Mammary epithelial cell (primary cell): Measurements from ENCODE around the gene CLCF1.

Experiments
- EZH2 ChIP-seq: IDR thresholded peaks from 2 replicates; pipeline ENCODE4 v1.6.1; 2012; ENCODE audit warnings: low read length, inconsistent platforms, borderline replicate concordance
- TF ChIP-seq, protein P1 (sequence below), 2 donors: IDR thresholded peaks in 1 of 2; conservative IDR thresholded peaks in 1 of 2; 2 replicates each; pipeline ENCODE4 v1.5.1; 2011 to 2012; ENCODE audit warnings: inconsistent platforms in 2 of 2, low read length in 2 of 2, mild to moderate bottlenecking in 2 of 2, control low read depth in 1 of 2, low read depth in 1 of 2; ENCODE audit not compliant: insufficient read depth in 1 of 2; ENCODE audit errors: extremely low read depth in 1 of 2

DNA sequence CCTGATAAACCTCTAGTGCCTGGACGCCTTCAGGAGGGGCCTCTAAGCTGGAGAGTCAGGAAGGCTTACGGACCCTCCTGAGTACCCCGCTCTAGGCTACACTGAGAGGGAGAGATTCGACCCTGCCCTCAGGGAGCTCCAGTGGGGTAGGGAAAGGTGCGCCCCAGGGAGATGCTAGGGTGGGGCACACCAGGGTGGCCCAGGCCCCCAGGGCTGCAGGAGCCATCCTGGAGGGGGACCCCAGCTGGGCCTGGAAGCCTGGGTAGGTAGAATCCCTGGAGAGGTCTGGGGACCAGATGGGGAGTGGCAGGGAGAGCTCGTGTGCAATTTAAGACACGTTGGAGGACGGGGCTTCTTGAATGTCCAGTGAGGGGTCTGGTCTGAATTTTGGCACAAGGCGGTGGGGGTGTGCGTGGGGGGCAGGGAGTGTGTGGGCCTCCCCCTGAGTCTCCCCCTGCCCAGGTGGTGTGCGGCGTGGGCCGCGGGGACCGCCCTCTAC is 46.8 kb upstream of the CLCF1 start:
- TF ChIP-seq, protein P1, sequence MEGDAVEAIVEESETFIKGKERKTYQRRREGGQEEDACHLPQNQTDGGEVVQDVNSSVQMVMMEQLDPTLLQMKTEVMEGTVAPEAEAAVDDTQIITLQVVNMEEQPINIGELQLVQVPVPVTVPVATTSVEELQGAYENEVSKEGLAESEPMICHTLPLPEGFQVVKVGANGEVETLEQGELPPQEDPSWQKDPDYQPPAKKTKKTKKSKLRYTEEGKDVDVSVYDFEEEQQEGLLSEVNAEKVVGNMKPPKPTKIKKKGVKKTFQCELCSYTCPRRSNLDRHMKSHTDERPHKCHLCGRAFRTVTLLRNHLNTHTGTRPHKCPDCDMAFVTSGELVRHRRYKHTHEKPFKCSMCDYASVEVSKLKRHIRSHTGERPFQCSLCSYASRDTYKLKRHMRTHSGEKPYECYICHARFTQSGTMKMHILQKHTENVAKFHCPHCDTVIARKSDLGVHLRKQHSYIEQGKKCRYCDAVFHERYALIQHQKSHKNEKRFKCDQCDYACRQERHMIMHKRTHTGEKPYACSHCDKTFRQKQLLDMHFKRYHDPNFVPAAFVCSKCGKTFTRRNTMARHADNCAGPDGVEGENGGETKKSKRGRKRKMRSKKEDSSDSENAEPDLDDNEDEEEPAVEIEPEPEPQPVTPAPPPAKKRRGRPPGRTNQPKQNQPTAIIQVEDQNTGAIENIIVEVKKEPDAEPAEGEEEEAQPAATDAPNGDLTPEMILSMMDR (conservative IDR thresholded peaks at IDR 0.05 in 1 of 2, IDR thresholded peaks at IDR 0.05 in 1 of 2; ENCODE audit: extremely low read depth in 1 of 2, insufficient read depth in 1 of 2, low read depth in 1 of 2, low read length in 2 of 2), result no peak
- TF ChIP-seq EZH2, result no peak
